Measurements from ENCODE around the gene ME1. TPM values are rescaled to one million over a fixed set of nuclear protein-coding genes. Genes with fewer than 3 reads are reported as not detected.
A peak's percentile ranks its signal among the peaks of the same experiment; 100 is the strongest.

ME1 gene
- total and polyA plus RNA-seq, 9 of the 15 experiments (the other 6 are each of a cell fraction or from before 2014, with no cell fraction given), result 3.2 to 10.4 (median 5.5) TPM

- TF ChIP-seq CBX1 (IDR thresholded peaks at IDR 0.05; ENCODE audit: low read depth) (peak; percentile 50; the same call in 1 of the 2 replicates), FOXK2 (conservative IDR thresholded peaks at IDR 0.05 in 1 of 2, IDR thresholded peaks at IDR 0.05 in 1 of 2; ENCODE audit: low read depth in 2 of 2) (peak in 1 of 2 experiments; percentile 31; a peak in 1 of 4 replicates), CBFB (CRISPR knock-in tag; IDR thresholded peaks at IDR 0.05) (0 out of 2 replicates have a peak, but pooled peaks have one; percentile 70), ATF3 (IDR thresholded peaks at IDR 0.05) (no peak), ATF3 (CRISPR knock-in tag; conservative IDR thresholded peaks at IDR 0.05) (no peak), POLR2B (IDR thresholded peaks at IDR 0.05; ENCODE audit: low read depth, partially characterized antibody) (peak; percentile 96), SAP30 (IDR thresholded peaks at IDR 0.05; ENCODE audit: borderline replicate concordance, insufficient read depth, low read depth, low read length, poor library complexity, severe bottlenecking) (peak; percentile 29), TFAP4 (CRISPR knock-in tag; IDR thresholded peaks at IDR 0.05; ENCODE audit: borderline replicate concordance) (peak; percentile 95), DACH1 (IDR thresholded peaks at IDR 0.05; ENCODE audit: partially characterized antibody) (peak; percentile 33), RCOR1 (IDR thresholded peaks at IDR 0.05; ENCODE audit: borderline replicate concordance in 1 of 2, low read depth in 2 of 2, low read length in 2 of 2) (0 out of 4 replicates have a peak, but pooled peaks of 1 of the 2 experiments have one; percentile 9), NR3C1 (CRISPR knock-in tag; IDR thresholded peaks at IDR 0.05) (no peak)
- TF ChIP-seq, protein P1, sequence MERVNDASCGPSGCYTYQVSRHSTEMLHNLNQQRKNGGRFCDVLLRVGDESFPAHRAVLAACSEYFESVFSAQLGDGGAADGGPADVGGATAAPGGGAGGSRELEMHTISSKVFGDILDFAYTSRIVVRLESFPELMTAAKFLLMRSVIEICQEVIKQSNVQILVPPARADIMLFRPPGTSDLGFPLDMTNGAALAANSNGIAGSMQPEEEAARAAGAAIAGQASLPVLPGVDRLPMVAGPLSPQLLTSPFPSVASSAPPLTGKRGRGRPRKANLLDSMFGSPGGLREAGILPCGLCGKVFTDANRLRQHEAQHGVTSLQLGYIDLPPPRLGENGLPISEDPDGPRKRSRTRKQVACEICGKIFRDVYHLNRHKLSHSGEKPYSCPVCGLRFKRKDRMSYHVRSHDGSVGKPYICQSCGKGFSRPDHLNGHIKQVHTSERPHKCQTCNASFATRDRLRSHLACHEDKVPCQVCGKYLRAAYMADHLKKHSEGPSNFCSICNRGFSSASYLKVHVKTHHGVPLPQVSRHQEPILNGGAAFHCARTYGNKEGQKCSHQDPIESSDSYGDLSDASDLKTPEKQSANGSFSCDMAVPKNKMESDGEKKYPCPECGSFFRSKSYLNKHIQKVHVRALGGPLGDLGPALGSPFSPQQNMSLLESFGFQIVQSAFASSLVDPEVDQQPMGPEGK (CRISPR knock-in tag; IDR thresholded peaks at IDR 0.05; ENCODE audit: borderline replicate concordance), result no peak
- TF ChIP-seq, protein P2, sequence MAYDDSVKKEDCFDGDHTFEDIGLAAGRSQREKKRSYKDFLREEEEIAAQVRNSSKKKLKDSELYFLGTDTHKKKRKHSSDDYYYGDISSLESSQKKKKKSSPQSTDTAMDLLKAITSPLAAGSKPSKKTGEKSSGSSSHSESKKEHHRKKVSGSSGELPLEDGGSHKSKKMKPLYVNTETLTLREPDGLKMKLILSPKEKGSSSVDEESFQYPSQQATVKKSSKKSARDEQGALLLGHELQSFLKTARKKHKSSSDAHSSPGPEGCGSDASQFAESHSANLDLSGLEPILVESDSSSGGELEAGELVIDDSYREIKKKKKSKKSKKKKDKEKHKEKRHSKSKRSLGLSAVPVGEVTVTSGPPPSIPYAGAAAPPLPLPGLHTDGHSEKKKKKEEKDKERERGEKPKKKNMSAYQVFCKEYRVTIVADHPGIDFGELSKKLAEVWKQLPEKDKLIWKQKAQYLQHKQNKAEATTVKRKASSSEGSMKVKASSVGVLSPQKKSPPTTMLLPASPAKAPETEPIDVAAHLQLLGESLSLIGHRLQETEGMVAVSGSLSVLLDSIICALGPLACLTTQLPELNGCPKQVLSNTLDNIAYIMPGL (CRISPR knock-in tag; IDR thresholded peaks at IDR 0.05), result peak; percentile 89; the same call in 1 of the 2 replicates
- TF ChIP-seq, protein P3, sequence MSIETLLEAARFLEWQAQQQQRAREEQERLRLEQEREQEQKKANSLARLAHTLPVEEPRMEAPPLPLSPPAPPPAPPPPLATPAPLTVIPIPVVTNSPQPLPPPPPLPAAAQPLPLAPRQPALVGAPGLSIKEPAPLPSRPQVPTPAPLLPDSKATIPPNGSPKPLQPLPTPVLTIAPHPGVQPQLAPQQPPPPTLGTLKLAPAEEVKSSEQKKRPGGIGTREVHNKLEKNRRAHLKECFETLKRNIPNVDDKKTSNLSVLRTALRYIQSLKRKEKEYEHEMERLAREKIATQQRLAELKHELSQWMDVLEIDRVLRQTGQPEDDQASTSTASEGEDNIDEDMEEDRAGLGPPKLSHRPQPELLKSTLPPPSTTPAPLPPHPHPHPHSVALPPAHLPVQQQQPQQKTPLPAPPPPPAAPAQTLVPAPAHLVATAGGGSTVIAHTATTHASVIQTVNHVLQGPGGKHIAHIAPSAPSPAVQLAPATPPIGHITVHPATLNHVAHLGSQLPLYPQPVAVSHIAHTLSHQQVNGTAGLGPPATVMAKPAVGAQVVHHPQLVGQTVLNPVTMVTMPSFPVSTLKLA (conservative IDR thresholded peaks at IDR 0.05), result peak; percentile 73 to 85
- TF ChIP-seq, protein P4, sequence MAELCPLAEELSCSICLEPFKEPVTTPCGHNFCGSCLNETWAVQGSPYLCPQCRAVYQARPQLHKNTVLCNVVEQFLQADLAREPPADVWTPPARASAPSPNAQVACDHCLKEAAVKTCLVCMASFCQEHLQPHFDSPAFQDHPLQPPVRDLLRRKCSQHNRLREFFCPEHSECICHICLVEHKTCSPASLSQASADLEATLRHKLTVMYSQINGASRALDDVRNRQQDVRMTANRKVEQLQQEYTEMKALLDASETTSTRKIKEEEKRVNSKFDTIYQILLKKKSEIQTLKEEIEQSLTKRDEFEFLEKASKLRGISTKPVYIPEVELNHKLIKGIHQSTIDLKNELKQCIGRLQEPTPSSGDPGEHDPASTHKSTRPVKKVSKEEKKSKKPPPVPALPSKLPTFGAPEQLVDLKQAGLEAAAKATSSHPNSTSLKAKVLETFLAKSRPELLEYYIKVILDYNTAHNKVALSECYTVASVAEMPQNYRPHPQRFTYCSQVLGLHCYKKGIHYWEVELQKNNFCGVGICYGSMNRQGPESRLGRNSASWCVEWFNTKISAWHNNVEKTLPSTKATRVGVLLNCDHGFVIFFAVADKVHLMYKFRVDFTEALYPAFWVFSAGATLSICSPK (IDR thresholded peaks at IDR 0.05; ENCODE audit: borderline replicate concordance), result no peak
Observed at GRCh38 chr6:83192871-83193746, 237.7 kb downstream of the ME1 start, which contains the start of the genes PGM3 and RWDD2A (continued).

Measured in K562 (cell line).